Measurements from ENCODE around the gene RBMS3.

Gene RBMS3

DNA sequence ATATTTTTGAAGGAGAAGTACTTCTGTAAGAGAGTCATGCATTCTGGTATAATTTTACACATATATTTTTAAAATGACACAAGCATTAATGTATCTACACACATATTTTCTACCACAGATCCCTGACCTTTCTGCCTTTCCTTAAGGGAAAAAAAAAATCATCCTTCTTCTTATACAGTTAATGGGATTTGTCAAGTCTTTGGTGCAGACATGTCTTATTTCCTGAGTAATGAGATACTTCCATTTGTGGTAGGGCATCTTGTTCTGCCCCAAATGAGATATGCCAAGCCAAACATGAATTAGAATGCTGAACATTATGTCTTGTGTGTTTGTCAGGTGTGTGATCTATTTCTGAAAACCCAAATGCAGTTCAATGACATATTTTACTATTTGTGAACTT is 329.9 kb downstream of the RBMS3 start:
- POLR2A ChIA-PET, result no interaction called here

DNA sequence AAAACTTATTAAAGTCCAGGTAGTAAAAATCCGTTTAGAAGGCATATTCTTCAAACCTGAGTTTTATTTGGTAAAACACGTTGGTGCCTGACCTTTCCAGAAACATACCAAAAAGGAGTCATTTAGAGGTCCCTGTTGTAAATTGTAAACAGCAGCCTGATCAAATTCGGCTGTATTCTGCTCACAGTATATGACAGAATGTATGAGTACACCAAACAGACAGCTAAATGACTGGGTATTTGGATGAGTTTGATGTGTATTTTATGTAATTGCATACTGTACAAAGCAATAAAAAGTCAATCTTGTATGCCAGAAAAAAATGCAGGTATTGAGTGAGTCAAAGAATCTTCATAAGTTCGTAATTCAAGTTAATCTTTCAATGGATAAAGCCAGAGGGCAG is 330.4 kb downstream of the RBMS3 start:
- H3K9me3 ChIP-seq (ENCODE audit: control extremely low read depth in 1 of 5, control insufficient read depth in 4 of 5, insufficient read depth in 2 of 5, low read depth in 1 of 5, low read length in 4 of 5), result no peaks in the 10 kb centered on the region
- POLR2A ChIA-PET, result no interaction called here
- no peak overlapping the region for H3K4me3 ChIP-seq (ENCODE audit: control insufficient read depth in 1 of 7, extremely low read depth in 1 of 7, insufficient read depth in 4 of 7, low read depth in 2 of 7, low read length in 6 of 7)
- H3K36me3 ChIP-seq (ENCODE audit: control insufficient read depth in 4 of 4, insufficient read depth in 4 of 4, low read length in 3 of 4), result no peaks in the 10 kb centered on the region
- DNase-seq, result no peak
- WGBS (ENCODE audit: insufficient coverage), result 100% methylated on average over 3 of the region's 4 CpGs
- CTCF ChIA-PET, result no interaction called here
- no peaks in the 10 kb centered on the region for H3K4me1 ChIP-seq (ENCODE audit: control extremely low read depth in 1 of 4, control insufficient read depth in 4 of 4, insufficient read depth in 4 of 4, low read length in 3 of 4)
- H3K27me3 ChIP-seq (replicated peaks in 2 of 5; ENCODE audit: control insufficient read depth in 4 of 5, insufficient read depth in 5 of 5, low read length in 4 of 5), result no peaks in the 10 kb centered on the region
- no peak overlapping the region for H3K27ac ChIP-seq (ENCODE audit: insufficient read depth in 1 of 2, low read depth in 1 of 2, low read length in 2 of 2, poor library complexity in 1 of 2, severe bottlenecking in 2 of 2)

More for the DNA sequence above, 329.9 kb downstream of the RBMS3 start:
- H3K36me3 ChIP-seq (ENCODE audit: control insufficient read depth in 4 of 4, insufficient read depth in 4 of 4, low read length in 3 of 4), result no peaks in the 10 kb centered on the region
- CTCF ChIA-PET, result no interaction called here
- no peak for DNase-seq
- no peak overlapping the region for H3K27ac ChIP-seq (ENCODE audit: insufficient read depth in 1 of 2, low read depth in 1 of 2, low read length in 2 of 2, poor library complexity in 1 of 2, severe bottlenecking in 2 of 2)
- no peak overlapping the region for H3K4me3 ChIP-seq (ENCODE audit: control insufficient read depth in 1 of 7, extremely low read depth in 1 of 7, insufficient read depth in 4 of 7, low read depth in 2 of 7, low read length in 6 of 7)
- no peaks in the 10 kb centered on the region for H3K9me3 ChIP-seq (ENCODE audit: control extremely low read depth in 1 of 5, control insufficient read depth in 4 of 5, insufficient read depth in 2 of 5, low read depth in 1 of 5, low read length in 4 of 5)
- H3K4me1 ChIP-seq (ENCODE audit: control extremely low read depth in 1 of 4, control insufficient read depth in 4 of 4, insufficient read depth in 4 of 4, low read length in 3 of 4), result no peaks in the 10 kb centered on the region
- H3K27me3 ChIP-seq (replicated peaks in 2 of 5; ENCODE audit: control insufficient read depth in 4 of 5, insufficient read depth in 5 of 5, low read length in 4 of 5), result no peaks in the 10 kb centered on the region

DNA sequence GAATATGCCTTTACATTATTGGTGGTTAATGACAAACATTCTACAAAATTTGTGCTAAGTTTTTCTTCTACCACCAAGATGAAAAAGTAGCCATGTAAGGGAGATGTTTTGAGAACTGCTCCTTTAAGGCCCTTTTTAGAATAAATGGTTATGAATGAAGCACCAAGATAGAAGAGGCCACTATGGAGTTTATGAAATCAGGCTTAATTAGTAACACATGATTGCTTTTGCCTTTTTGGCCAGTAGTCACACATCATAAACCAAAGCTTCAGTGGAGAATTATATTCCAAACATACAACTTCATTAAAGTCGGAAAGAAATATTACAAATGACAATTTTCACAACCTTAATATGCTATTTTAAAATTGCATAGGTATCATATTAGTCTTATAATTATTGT is 331.7 kb downstream of the RBMS3 start:
- no peak overlapping the region for H3K4me3 ChIP-seq (ENCODE audit: control insufficient read depth in 1 of 7, extremely low read depth in 1 of 7, insufficient read depth in 4 of 7, low read depth in 2 of 7, low read length in 6 of 7)
- no peak for DNase-seq
- no peaks in the 10 kb centered on the region for H3K36me3 ChIP-seq (ENCODE audit: control insufficient read depth in 4 of 4, insufficient read depth in 4 of 4, low read length in 3 of 4)
- no CpG with 5 or more reads among the region's 1 CpG for WGBS (ENCODE audit: insufficient coverage)
- ChIA-PET CTCF (no interaction called here), POLR2A (no interaction called here)
- no peaks in the 10 kb centered on the region for H3K4me1 ChIP-seq (ENCODE audit: control extremely low read depth in 1 of 4, control insufficient read depth in 4 of 4, insufficient read depth in 4 of 4, low read length in 3 of 4)
- H3K9me3 ChIP-seq (ENCODE audit: control extremely low read depth in 1 of 5, control insufficient read depth in 4 of 5, insufficient read depth in 2 of 5, low read depth in 1 of 5, low read length in 4 of 5), result no peaks in the 10 kb centered on the region
- no peaks in the 10 kb centered on the region for H3K27me3 ChIP-seq (replicated peaks in 2 of 5; ENCODE audit: control insufficient read depth in 4 of 5, insufficient read depth in 5 of 5, low read length in 4 of 5)
- no peak overlapping the region for H3K27ac ChIP-seq (ENCODE audit: insufficient read depth in 1 of 2, low read depth in 1 of 2, low read length in 2 of 2, poor library complexity in 1 of 2, severe bottlenecking in 2 of 2)

DNA sequence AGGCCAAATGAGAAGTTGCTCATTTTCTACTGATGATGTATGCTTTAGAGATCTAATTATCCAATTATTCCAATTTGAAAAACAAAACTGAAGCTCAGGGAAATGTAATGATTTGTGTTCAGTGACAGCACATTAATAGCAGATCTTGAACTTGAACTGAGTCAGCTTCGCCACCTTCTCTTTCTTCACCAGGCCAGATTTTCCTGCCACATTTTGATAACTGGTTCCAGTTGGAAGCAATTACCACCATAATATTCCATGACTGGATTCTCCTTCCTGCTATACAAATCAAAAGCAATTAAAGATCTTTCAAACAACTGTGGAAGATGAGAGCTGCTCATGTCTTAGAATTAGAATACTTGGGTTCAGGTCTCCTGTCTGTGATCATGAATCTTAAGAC is 334.1 kb downstream of the RBMS3 start:
- no peaks in the 10 kb centered on the region for H3K4me1 ChIP-seq (ENCODE audit: control extremely low read depth in 1 of 4, control insufficient read depth in 4 of 4, insufficient read depth in 4 of 4, low read length in 3 of 4)
- H3K27me3 ChIP-seq (replicated peaks in 2 of 5; ENCODE audit: control insufficient read depth in 4 of 5, insufficient read depth in 5 of 5, low read length in 4 of 5), result no peaks in the 10 kb centered on the region
- no peaks in the 10 kb centered on the region for H3K36me3 ChIP-seq (ENCODE audit: control insufficient read depth in 4 of 4, insufficient read depth in 4 of 4, low read length in 3 of 4)
- H3K9me3 ChIP-seq (ENCODE audit: control extremely low read depth in 1 of 5, control insufficient read depth in 4 of 5, insufficient read depth in 2 of 5, low read depth in 1 of 5, low read length in 4 of 5), result no peaks in the 10 kb centered on the region
- H3K4me3 ChIP-seq (ENCODE audit: control insufficient read depth in 1 of 7, extremely low read depth in 1 of 7, insufficient read depth in 4 of 7, low read depth in 2 of 7, low read length in 6 of 7), result no peak overlapping the region
- POLR2A ChIA-PET, result no interaction called here
- CTCF ChIA-PET, result no interaction called here
- H3K27ac ChIP-seq (ENCODE audit: insufficient read depth in 1 of 2, low read depth in 1 of 2, low read length in 2 of 2, poor library complexity in 1 of 2, severe bottlenecking in 2 of 2), result no peak overlapping the region
- no peak for DNase-seq
- 100% methylated on average over 1 of the region's 1 CpG for WGBS (ENCODE audit: insufficient coverage)

DNA sequence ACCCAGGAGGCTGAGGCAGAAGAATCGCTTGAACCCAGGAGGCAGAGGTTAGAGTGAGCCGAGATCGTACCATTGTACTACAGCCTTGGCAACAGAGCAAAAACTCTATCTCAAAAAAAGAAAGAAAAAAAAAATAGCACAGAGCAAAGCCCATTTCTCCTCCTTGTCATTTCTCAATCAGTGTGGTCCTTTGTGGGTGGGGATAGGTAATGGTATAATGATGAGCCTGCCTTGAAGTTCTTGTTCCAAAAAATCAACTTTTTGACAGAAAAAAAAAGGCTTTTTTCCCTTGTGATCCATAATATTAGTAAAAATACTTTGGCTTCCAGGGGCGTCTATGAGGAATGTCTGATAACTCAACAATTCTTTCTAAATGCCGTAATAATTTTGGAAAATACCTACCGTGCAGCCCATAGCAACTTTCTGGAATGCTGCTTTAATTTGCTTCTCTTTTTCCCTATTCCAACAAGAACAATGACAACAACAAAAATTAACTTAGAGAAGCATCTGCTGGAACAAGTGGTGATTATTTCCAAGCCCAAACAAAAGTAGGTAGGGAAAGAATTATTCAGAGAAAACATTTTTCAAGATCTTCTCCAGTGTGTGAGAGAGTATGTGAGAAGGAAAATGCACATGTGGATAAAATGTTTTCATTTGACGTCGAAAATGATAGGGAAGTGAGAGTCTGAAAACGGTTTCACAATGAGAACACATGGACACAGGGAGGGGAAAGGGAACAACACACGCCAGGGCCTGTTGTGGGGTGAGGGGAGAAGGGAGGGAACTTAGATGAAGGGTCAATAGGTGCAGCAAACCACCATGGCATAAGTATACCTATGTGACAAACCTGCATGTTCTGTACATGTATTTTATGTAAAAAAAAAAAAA is 337.8 kb downstream of the RBMS3 start:
- DNase-seq, result no peak
- Histone ChIP-seq H3K27me3 (replicated peaks in 2 of 5; ENCODE audit: control insufficient read depth in 4 of 5, insufficient read depth in 5 of 5, low read length in 4 of 5) (no peaks in the 10 kb centered on the region), H3K4me1 (ENCODE audit: control extremely low read depth in 1 of 4, control insufficient read depth in 4 of 4, insufficient read depth in 4 of 4, low read length in 3 of 4) (no peaks in the 10 kb centered on the region), H3K36me3 (ENCODE audit: control insufficient read depth in 4 of 4, insufficient read depth in 4 of 4, low read length in 3 of 4) (no peaks in the 10 kb centered on the region), H3K27ac (ENCODE audit: insufficient read depth in 1 of 2, low read depth in 1 of 2, low read length in 2 of 2, poor library complexity in 1 of 2, severe bottlenecking in 2 of 2) (no peak overlapping the region), H3K9me3 (ENCODE audit: control extremely low read depth in 1 of 5, control insufficient read depth in 4 of 5, insufficient read depth in 2 of 5, low read depth in 1 of 5, low read length in 4 of 5) (no peaks in the 10 kb centered on the region), H3K4me3 (ENCODE audit: control insufficient read depth in 1 of 7, extremely low read depth in 1 of 7, insufficient read depth in 4 of 7, low read depth in 2 of 7, low read length in 6 of 7) (no peak overlapping the region)
- ChIA-PET CTCF (no interaction called here), POLR2A (no interaction called here)
- WGBS (ENCODE audit: insufficient coverage), result 52% methylated on average over 5 of the region's 10 CpGs

DNA sequence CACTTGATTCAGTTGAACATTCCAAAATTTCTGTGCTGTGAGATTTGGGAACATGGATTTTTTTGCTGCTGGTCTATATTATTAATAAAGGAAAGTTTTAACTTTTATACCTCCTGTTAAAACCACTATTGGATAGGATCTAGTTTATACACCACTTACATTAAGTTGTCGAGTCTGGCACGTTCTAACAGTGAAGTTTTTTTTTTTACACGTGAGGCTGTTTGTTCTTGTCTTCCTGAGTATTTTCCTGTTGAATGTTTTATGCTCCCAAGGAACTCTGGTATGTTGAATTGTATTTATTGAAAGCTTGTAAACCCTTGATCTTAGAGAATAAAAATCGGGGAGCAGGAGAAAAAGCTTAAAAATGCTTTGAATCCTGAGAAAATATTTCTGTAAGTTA is 338.8 kb downstream of the RBMS3 start:
- WGBS (ENCODE audit: insufficient coverage), result 100% methylated on average over 1 of the region's 4 CpGs
- no peaks in the 10 kb centered on the region for H3K36me3 ChIP-seq (ENCODE audit: control insufficient read depth in 4 of 4, insufficient read depth in 4 of 4, low read length in 3 of 4)
- H3K27me3 ChIP-seq (replicated peaks in 2 of 5; ENCODE audit: control insufficient read depth in 4 of 5, insufficient read depth in 5 of 5, low read length in 4 of 5), result no peaks in the 10 kb centered on the region
- H3K4me3 ChIP-seq (ENCODE audit: control insufficient read depth in 1 of 7, extremely low read depth in 1 of 7, insufficient read depth in 4 of 7, low read depth in 2 of 7, low read length in 6 of 7), result no peak overlapping the region
- CTCF ChIA-PET, result no interaction called here
- H3K9me3 ChIP-seq (ENCODE audit: control extremely low read depth in 1 of 5, control insufficient read depth in 4 of 5, insufficient read depth in 2 of 5, low read depth in 1 of 5, low read length in 4 of 5), result no peaks in the 10 kb centered on the region
- no peaks in the 10 kb centered on the region for H3K4me1 ChIP-seq (ENCODE audit: control extremely low read depth in 1 of 4, control insufficient read depth in 4 of 4, insufficient read depth in 4 of 4, low read length in 3 of 4)
- no peak for DNase-seq
- POLR2A ChIA-PET, result no interaction called here
- H3K27ac ChIP-seq (ENCODE audit: insufficient read depth in 1 of 2, low read depth in 1 of 2, low read length in 2 of 2, poor library complexity in 1 of 2, severe bottlenecking in 2 of 2), result no peak overlapping the region

DNA sequence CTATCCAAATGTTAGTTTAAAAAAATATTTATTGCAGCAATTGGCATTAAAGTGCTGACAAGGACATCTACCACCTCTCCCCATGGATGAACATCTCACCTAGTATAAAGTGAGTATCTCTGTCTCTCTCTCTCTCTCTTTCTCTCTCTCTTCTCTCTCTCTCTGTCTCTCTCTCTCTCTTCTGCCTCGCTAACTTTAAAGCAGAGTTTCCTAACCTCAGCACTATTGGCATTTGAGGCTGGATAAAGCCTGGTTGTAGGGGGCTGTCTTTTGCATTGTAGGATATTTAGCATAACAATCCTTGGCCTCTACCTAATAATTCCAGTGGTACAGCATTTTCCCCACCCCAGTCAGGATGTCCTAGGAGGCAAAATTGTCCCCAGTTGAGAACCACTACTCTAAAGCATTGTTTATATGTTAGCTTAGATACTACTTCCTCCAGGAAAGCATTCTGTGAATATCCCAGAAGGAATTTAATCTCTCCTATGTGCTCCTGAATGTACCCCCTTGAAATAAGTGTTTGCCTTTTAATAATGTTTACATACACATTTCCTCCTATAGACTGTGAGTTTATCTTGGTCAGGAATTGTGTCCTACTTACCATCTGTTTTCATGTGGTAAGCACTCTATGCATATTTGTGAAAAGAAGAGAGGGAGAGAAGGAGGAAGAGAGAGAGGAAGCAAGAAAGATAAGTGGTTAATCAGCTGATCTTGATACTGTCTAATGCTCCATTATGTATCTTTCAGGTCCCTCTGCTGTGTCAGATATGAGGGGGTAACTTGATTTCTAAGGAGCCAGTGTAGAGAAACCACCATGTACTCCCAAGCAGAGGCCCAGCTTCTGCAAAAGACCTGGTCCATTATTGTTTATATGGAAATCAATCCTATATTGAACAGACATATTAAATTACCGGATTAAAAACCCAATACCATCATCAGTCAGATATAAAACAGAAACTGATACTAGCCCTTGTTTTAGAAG is 346.6 kb downstream of the RBMS3 start:
- no peak for DNase-seq
- H3K36me3 ChIP-seq (ENCODE audit: control insufficient read depth in 4 of 4, insufficient read depth in 4 of 4, low read length in 3 of 4), result no peaks in the 10 kb centered on the region
- H3K27ac ChIP-seq (ENCODE audit: insufficient read depth in 1 of 2, low read depth in 1 of 2, low read length in 2 of 2, poor library complexity in 1 of 2, severe bottlenecking in 2 of 2), result no peak overlapping the region
- H3K4me1 ChIP-seq (ENCODE audit: control extremely low read depth in 1 of 4, control insufficient read depth in 4 of 4, insufficient read depth in 4 of 4, low read length in 3 of 4), result no peaks in the 10 kb centered on the region
- no CpG with 5 or more reads among the region's 2 CpGs for WGBS (ENCODE audit: insufficient coverage)
- no peaks in the 10 kb centered on the region for H3K27me3 ChIP-seq (replicated peaks in 2 of 5; ENCODE audit: control insufficient read depth in 4 of 5, insufficient read depth in 5 of 5, low read length in 4 of 5)
- H3K9me3 ChIP-seq (ENCODE audit: control extremely low read depth in 1 of 5, control insufficient read depth in 4 of 5, insufficient read depth in 2 of 5, low read depth in 1 of 5, low read length in 4 of 5), result no peaks in the 10 kb centered on the region
- ChIA-PET CTCF (no interaction called here), POLR2A (no interaction called here)
- H3K4me3 ChIP-seq (ENCODE audit: control insufficient read depth in 1 of 7, extremely low read depth in 1 of 7, insufficient read depth in 4 of 7, low read depth in 2 of 7, low read length in 6 of 7), result no peak overlapping the region
